ENCODE data around the gene PAPOLG.

The PAPOLG gene

GRCh38 chr2:60794271-60794863 lies 38.3 kb downstream of the PAPOLG start:
- Histone ChIP-seq H3K4me1 (no peaks in the 10 kb centered on the region), H3K4me3 (no peak overlapping the region), H3K27ac (no peak overlapping the region), H3K27me3 (no peaks in the 10 kb centered on the region), H3K9me3 (no peaks in the 10 kb centered on the region), H3K36me3 (peaks cover 66 to 94% (median 80%) of the 10 kb centered on the region in 3 donors)
- peak in 1 of 2 experiments; percentile 25 for TF ChIP-seq CTCF (IDR thresholded peaks at IDR 0.05)
- intact Hi-C loops (cut with DNase I; ENCODE audit: low total_unique reads), result no loop called here
- DNase-seq, result no peak

- H3K4me1 ChIP-seq, result no peaks in the 10 kb centered on the region
- H3K9me3 ChIP-seq, result no peaks in the 10 kb centered on the region
- no peak for TF ChIP-seq CTCF (IDR thresholded peaks at IDR 0.05)
- no peak overlapping the region for H3K4me3 ChIP-seq
- no peaks in the 10 kb centered on the region for H3K27me3 ChIP-seq
- DNase-seq, result no peak
- no peak overlapping the region for H3K27ac ChIP-seq
- H3K36me3 ChIP-seq, result peaks cover 52 to 85% (median 80%) of the 10 kb centered on the region in 3 donors
- intact Hi-C loops (cut with DNase I; ENCODE audit: low total_unique reads), result no loop called here
Observed at GRCh38 chr2:60796573-60797509, 40.8 kb downstream of the PAPOLG start.

- DNase-seq, result no peak
- no peaks in the 10 kb centered on the region for H3K27me3 ChIP-seq
- no peaks in the 10 kb centered on the region for H3K9me3 ChIP-seq
- TF ChIP-seq CTCF (IDR thresholded peaks at IDR 0.05), result no peak
- intact Hi-C loops (cut with DNase I; ENCODE audit: low total_unique reads), result no loop called here
- H3K27ac ChIP-seq, result no peak overlapping the region
- no peaks in the 10 kb centered on the region for H3K4me1 ChIP-seq
- H3K36me3 ChIP-seq, result peaks cover 6 to 32% (median 20%) of the 10 kb centered on the region in 3 donors
- H3K4me3 ChIP-seq, result no peak overlapping the region
Observed at GRCh38 chr2:60804473-60804872, 48.4 kb downstream of the PAPOLG start.

GRCh38 chr2:60806595-60806987 lies 50.5 kb downstream of the PAPOLG start:
- DNase-seq, result no peak
- Histone ChIP-seq H3K9me3 (no peaks in the 10 kb centered on the region), H3K4me3 (no peak overlapping the region), H3K36me3 (peaks cover 0 to 23% (median 0%) of the 10 kb centered on the region in 3 donors), H3K27me3 (no peaks in the 10 kb centered on the region), H3K27ac (no peak overlapping the region), H3K4me1 (no peaks in the 10 kb centered on the region)
- intact Hi-C loops (cut with DNase I; ENCODE audit: low total_unique reads), result no loop called here
- TF ChIP-seq CTCF (IDR thresholded peaks at IDR 0.05), result no peak

- H3K36me3 ChIP-seq, result peaks cover 0 to 22% (median 0%) of the 10 kb centered on the region in 3 donors
- no peaks in the 10 kb centered on the region for H3K9me3 ChIP-seq
- DNase-seq, result no peak
- H3K4me1 ChIP-seq, result no peaks in the 10 kb centered on the region
- no peaks in the 10 kb centered on the region for H3K27me3 ChIP-seq
- no peak overlapping the region for H3K27ac ChIP-seq
- intact Hi-C loops (cut with DNase I; ENCODE audit: low total_unique reads), result no loop called here
- no peak for TF ChIP-seq CTCF (IDR thresholded peaks at IDR 0.05)
- H3K4me3 ChIP-seq, result no peak overlapping the region
Observed at GRCh38 chr2:60806988-60807681, 51.1 kb downstream of the PAPOLG start.
